HepG2 (cell line): Measurements from ENCODE around the gene CFAP54. TPM values are rescaled to one million over a fixed set of nuclear protein-coding genes. Genes with fewer than 3 reads are reported as not detected.
A peak's percentile ranks its signal among the peaks of the same experiment; 100 is the strongest.

Experiments used
- ATAC-seq: fragments of 200-7000 bp; cut with Tn5 transposase; 3 replicates; pipeline ENCODE4 v1.9.1; 2020; ENCODE audit warnings: mild to moderate bottlenecking, moderate library complexity
- BruUV-seq: library from RNA; stranded (reverse); fragments of 400-500 nt; replicated peaks from 2 replicates; lab custom pipeline; 2021; lab: Mats Ljungman, UMichigan
- CTCF ChIA-PET: fragments of 300-600 bp; formaldehyde crosslinking; extraction: SDS; loops from one replicate; lab custom pipeline; 2021; ENCODE audit warnings: low total read pairs, inconsistent platforms, low intra/inter-chr PET ratio; lab: Yijun Ruan, JAX
- POLR2A ChIA-PET: fragments of 350-600 bp; sonication (Branson Sonifier 250); formaldehyde crosslinking; loops from one replicate; lab custom pipeline; 2020; ENCODE audit warnings: antibody characterized with exemption, inconsistent platforms; lab: Yijun Ruan, JAX
- DNase-seq: peaks from one replicate; pipeline ENCODE4 v3.0.0-alpha.2; 2015; ENCODE audit warnings: low spot score
- FAIRE-seq: peaks from 3 replicates; lab custom pipeline; 2011; peaks lifted over from hg19 to GRCh38; lab: Jason Lieb, UNC
- H2AFZ ChIP-seq: one replicate; pipeline ENCODE4 v1.6.1; 2011; ENCODE audit warnings: low read length, inconsistent platforms
- H3K27ac ChIP-seq: fragments of 300-600 bp; 3 replicates; pipeline ENCODE4 v1.8.0; 2011; ENCODE audit warnings: mixed run types, mild to moderate bottlenecking, mixed read lengths, low read length, inconsistent platforms; ENCODE audit not compliant: insufficient read depth; ENCODE audit errors: extremely low read length
- H3K27me3 ChIP-seq, 2 experiments: fragments of 200-600 bp in 1 of 2; 2 replicates in 1 of 2; 3 replicates in 1 of 2; pipeline versions ENCODE4 v1.6.0 to v1.8.0; 2011; ENCODE audit warnings: low read length in 2 of 2, mild to moderate bottlenecking in 2 of 2, moderate library complexity in 2 of 2, inconsistent platforms in 1 of 2; ENCODE audit not compliant: insufficient read depth in 2 of 2, control insufficient read depth in 1 of 2
- H3K36me3 ChIP-seq, 2 experiments: fragments of 200-600 bp in 1 of 2; replicated peaks in 1 of 2; 2 replicates in 1 of 2; 3 replicates in 1 of 2; pipeline versions ENCODE4 v1.5.1 to v1.8.0; 2011; ENCODE audit warnings: low read length in 2 of 2, inconsistent platforms in 1 of 2; ENCODE audit not compliant: insufficient read depth in 2 of 2, control insufficient read depth in 1 of 2
- H3K4me1 ChIP-seq: 2 replicates; pipeline ENCODE4 v1.5.1; 2012; ENCODE audit warnings: low read length, inconsistent platforms; ENCODE audit not compliant: insufficient read depth
- H3K4me2 ChIP-seq: 2 replicates; pipeline ENCODE4 v1.6.0; 2011; ENCODE audit warnings: low read depth, low read length, inconsistent platforms
- H3K4me3 ChIP-seq, 3 experiments: fragments of 200-600 bp in 1 of 3; sonication (generic), shearing (Covaris generic) in 1 of 3; replicated peaks in 1 of 3; 2 replicates each; pipeline ENCODE4 v1.5.1; 2011 to 2016; ENCODE audit warnings: low read length in 3 of 3, inconsistent platforms in 2 of 3, low read depth in 2 of 3, mild to moderate bottlenecking in 2 of 3, control low read depth in 1 of 3, mixed read lengths in 1 of 3; ENCODE audit not compliant: insufficient read depth in 1 of 3
- H3K79me2 ChIP-seq: one replicate; pipeline ENCODE4 v1.6.1; 2011; ENCODE audit warnings: low read length, inconsistent platforms; ENCODE audit not compliant: insufficient read depth
- H3K9ac ChIP-seq: 2 replicates; pipeline ENCODE4 v1.6.0; 2011; ENCODE audit warnings: mild to moderate bottlenecking, low read depth, low read length, inconsistent platforms; ENCODE audit not compliant: insufficient read depth
- H3K9me3 ChIP-seq: 2 replicates; pipeline ENCODE4 v1.5.1; 2012; ENCODE audit warnings: mild to moderate bottlenecking, low read length
- H4K20me1 ChIP-seq: 2 replicates; pipeline ENCODE4 v1.6.0; 2011; ENCODE audit warnings: inconsistent platforms, mild to moderate bottlenecking, low read length, moderate library complexity; ENCODE audit not compliant: insufficient read depth
- KMT2A ChIP-seq: sonication (generic); formaldehyde crosslinking; IDR thresholded peaks from 2 replicates; pipeline ENCODE4 v1.4.0; 2020; ENCODE audit warnings: missing genetic modification reagents
- MAFF ChIP-seq: IDR thresholded peaks from 2 replicates; pipeline ENCODE4 v1.6.1; 2011; ENCODE audit warnings: low read depth, low read length, improper control_type of control experiment
- MAFK ChIP-seq, 2 experiments: IDR thresholded peaks in 1 of 2; conservative IDR thresholded peaks in 1 of 2; 2 replicates each; pipeline ENCODE4 v1.6.1; 2011; ENCODE audit warnings: improper control_type of control experiment in 2 of 2, low read length in 2 of 2
- SAP130 ChIP-seq: IDR thresholded peaks from 2 replicates; pipeline ENCODE4 v1.6.1; 2016; ENCODE audit warnings: low read depth
- WGBS: methylation state at CpG from one replicate; pipeline ENCODE4 v1.1.6; 2017; ENCODE audit warnings: low lambda C conversion rate; 5-methylcytosine and 5-hydroxymethylcytosine counted together
- in situ Hi-C: cut with HindIII; loops from 2 replicates; pipeline ENCODE4 v1.10.0; 2017; ENCODE audit warnings: low pct_unique_long_range_greater_than_20kb; ENCODE audit not compliant: extremely low pct_ligation_motif_present
- intact Hi-C: fragments of 100-400 bp; cut with micrococcal nuclease; formaldehyde crosslinking; loops from one replicate; pipeline ENCODE4 v1.10.0; 2022; ENCODE audit not compliant: unreplicated experiment
- polyA plus RNA-seq, 8 experiments: library from polyadenylated mRNA; depleted of rRNA in 3 of 8; stranded (reverse) in 7 of 8; unstranded in 1 of 8; fragments of >200 nt; fragmentation: Illumina TruSeq in 4 of 8; extraction: Trizol in 4 of 8; gene quantifications; 2 replicates each; pipeline versions ENCODE4 v1.2.1 to v1.2.3, GENCODE V29; 2011 to 2016; ENCODE audit warnings: low read depth in 4 of 8, missing spikeins in 1 of 8, mixed read lengths in 1 of 8; ENCODE audit not compliant: insufficient read depth in 1 of 8
- total RNA-seq, 5 experiments: library from RNA; depleted of rRNA; stranded (reverse); fragments of >200 nt; fragmentation: Illumina TruSeq; extraction: Trizol; gene quantifications; 2 replicates each; pipeline ENCODE4 v1.2.3, GENCODE V29; 2016; ENCODE audit warnings: low read depth in 1 of 5

Gene CFAP54
- total and polyA plus RNA-seq, 2 of the 13 experiments (the other 11 are each of a cell fraction or from before 2014, with no cell fraction given): not detected

DNA sequence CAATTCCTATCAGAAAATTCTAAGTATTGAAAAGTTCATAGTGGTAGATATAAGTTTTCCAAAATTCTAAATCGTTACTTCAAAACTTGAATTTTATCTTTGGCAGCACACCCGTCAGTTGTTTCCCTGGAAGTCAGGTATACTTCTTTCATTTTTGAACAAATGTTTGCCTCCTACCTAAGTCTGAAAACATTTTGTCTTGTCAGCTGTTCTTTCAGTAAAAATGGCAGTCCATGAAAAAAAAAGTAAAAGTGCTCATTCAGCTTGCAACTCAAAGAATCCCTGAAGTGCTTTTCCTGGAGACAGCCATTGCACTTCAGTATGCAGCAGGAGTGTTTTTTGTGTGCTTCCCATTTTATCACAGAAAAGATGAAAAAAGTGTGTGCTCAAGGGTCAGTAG lies 287.5 kb downstream of the CFAP54 start:
- in situ Hi-C loops: no loop called here
- Histone ChIP-seq H3K9me3 (no peaks in the 10 kb centered on the region), H4K20me1 (no peaks in the 10 kb centered on the region)
- BruUV-seq: no TSS peak
- peak; percentile 84 for TF ChIP-seq MAFF
- TF ChIP-seq MAFK (conservative IDR thresholded peaks at IDR 0.05 in 1 of 2, IDR thresholded peaks at IDR 0.05 in 1 of 2; ENCODE audit: low read length in 2 of 2): peak; percentile 67 to 89; a peak in 3 of 4 replicates
- no peak for TF ChIP-seq SAP130 (CRISPR knock-in tag)
- TF ChIP-seq, all 625 proteins: peak for 2
- no peaks in the 10 kb centered on the region for H3K4me1 ChIP-seq
- no peak overlapping the region for H3K9ac ChIP-seq
- POLR2A ChIA-PET: no interaction called here
- ATAC-seq (no peak), FAIRE-seq (no peak), DNase-seq (no peak)
- H3K79me2 ChIP-seq: no peaks in the 10 kb centered on the region
- 10% methylated on average over 2 of the region's 2 CpGs for WGBS
- CTCF ChIA-PET: no interaction called here
- H2AFZ ChIP-seq: no peak overlapping the region
- no peak overlapping the region for H3K4me3 ChIP-seq
- no peaks in the 10 kb centered on the region for H3K36me3 ChIP-seq
- intact Hi-C loops: no loop called here
- no peak overlapping the region for H3K27ac ChIP-seq
- no peak overlapping the region for H3K4me2 ChIP-seq
- H3K27me3 ChIP-seq: no peaks in the 10 kb centered on the region

DNA sequence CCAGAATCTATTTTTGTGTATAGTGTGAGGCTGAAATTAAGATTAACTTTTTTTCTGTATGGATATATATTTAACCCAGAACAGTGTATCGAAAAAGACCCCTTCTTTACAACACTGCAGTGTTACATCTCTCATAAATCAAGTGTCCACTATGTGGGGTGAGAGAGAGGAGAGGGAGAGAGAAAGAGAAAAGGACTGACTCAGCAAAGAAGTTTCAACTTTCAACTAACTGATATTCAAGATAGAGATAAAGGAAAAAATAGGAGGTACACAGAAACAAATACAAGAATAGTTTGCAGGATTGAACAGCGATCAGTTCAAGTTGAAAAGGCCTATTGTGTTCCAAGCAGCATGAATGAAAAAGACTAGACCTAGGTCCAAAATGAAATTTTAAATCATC lies 291.0 kb downstream of the CFAP54 start:
- Histone ChIP-seq H3K4me1 (no peaks in the 10 kb centered on the region), H3K36me3 (no peaks in the 10 kb centered on the region), H3K27me3 (no peaks in the 10 kb centered on the region; a peak in 1 of 5 replicates), H4K20me1 (no peaks in the 10 kb centered on the region), H3K27ac (no peak overlapping the region), H3K4me2 (no peak overlapping the region), H3K9me3 (no peaks in the 10 kb centered on the region), H3K9ac (no peak overlapping the region), H2AFZ (no peak overlapping the region), H3K79me2 (no peaks in the 10 kb centered on the region), H3K4me3 (no peak overlapping the region)
- DNase-seq: no peak
- CTCF ChIA-PET: no interaction called here
- WGBS: 1% methylated on average over 2 of the region's 2 CpGs
- TF ChIP-seq KMT2A (no peak), MAFK (conservative IDR thresholded peaks at IDR 0.05 in 1 of 2, IDR thresholded peaks at IDR 0.05 in 1 of 2; ENCODE audit: low read length in 2 of 2) (peak; percentile 54 to 88; a peak in 3 of 4 replicates), MAFF (peak; percentile 75)
- no peak for ATAC-seq
- in situ Hi-C loops (no loop called here), intact Hi-C loops (no loop called here)
- POLR2A ChIA-PET: no interaction called here
- FAIRE-seq: no peak
- BruUV-seq: no TSS peak
